HepG2 (cell line): ENCODE measurements around the gene EPB41L3. TPM values are rescaled to one million over a fixed set of nuclear protein-coding genes. Genes with fewer than 3 reads are reported as not detected.

Source experiments
- ATAC-seq: fragments of 200-7000 bp; cut with Tn5 transposase; 3 replicates; pipeline ENCODE4 v1.9.1; 2020; ENCODE audit warnings: mild to moderate bottlenecking, moderate library complexity
- BruUV-seq: library from RNA; stranded (reverse); fragments of 400-500 nt; replicated peaks from 2 replicates; lab custom pipeline; 2021; lab: Mats Ljungman, UMichigan
- CTCF ChIA-PET: fragments of 300-600 bp; formaldehyde crosslinking; extraction: SDS; loops from one replicate; lab custom pipeline; 2021; ENCODE audit warnings: low total read pairs, inconsistent platforms, low intra/inter-chr PET ratio; lab: Yijun Ruan, JAX
- POLR2A ChIA-PET: fragments of 350-600 bp; sonication (Branson Sonifier 250); formaldehyde crosslinking; loops from one replicate; lab custom pipeline; 2020; ENCODE audit warnings: antibody characterized with exemption, inconsistent platforms; lab: Yijun Ruan, JAX
- DNase-seq: peaks from one replicate; pipeline ENCODE4 v3.0.0-alpha.2; 2015; ENCODE audit warnings: low spot score
- FAIRE-seq: peaks from 3 replicates; lab custom pipeline; 2011; peaks lifted over from hg19 to GRCh38; lab: Jason Lieb, UNC
- H2AFZ ChIP-seq: one replicate; pipeline ENCODE4 v1.6.1; 2011; ENCODE audit warnings: low read length, inconsistent platforms
- H3K27ac ChIP-seq: fragments of 300-600 bp; 3 replicates; pipeline ENCODE4 v1.8.0; 2011; ENCODE audit warnings: mixed run types, mild to moderate bottlenecking, mixed read lengths, low read length, inconsistent platforms; ENCODE audit not compliant: insufficient read depth; ENCODE audit errors: extremely low read length
- H3K27me3 ChIP-seq, 2 experiments: fragments of 200-600 bp in 1 of 2; 2 replicates in 1 of 2; 3 replicates in 1 of 2; pipeline versions ENCODE4 v1.6.0 to v1.8.0; 2011; ENCODE audit warnings: low read length in 2 of 2, mild to moderate bottlenecking in 2 of 2, moderate library complexity in 2 of 2, inconsistent platforms in 1 of 2; ENCODE audit not compliant: insufficient read depth in 2 of 2, control insufficient read depth in 1 of 2
- H3K36me3 ChIP-seq, 2 experiments: fragments of 200-600 bp in 1 of 2; replicated peaks in 1 of 2; 2 replicates in 1 of 2; 3 replicates in 1 of 2; pipeline versions ENCODE4 v1.5.1 to v1.8.0; 2011; ENCODE audit warnings: low read length in 2 of 2, inconsistent platforms in 1 of 2; ENCODE audit not compliant: insufficient read depth in 2 of 2, control insufficient read depth in 1 of 2
- H3K4me1 ChIP-seq: 2 replicates; pipeline ENCODE4 v1.5.1; 2012; ENCODE audit warnings: low read length, inconsistent platforms; ENCODE audit not compliant: insufficient read depth
- H3K4me2 ChIP-seq: 2 replicates; pipeline ENCODE4 v1.6.0; 2011; ENCODE audit warnings: low read depth, low read length, inconsistent platforms
- H3K4me3 ChIP-seq, 3 experiments: fragments of 200-600 bp in 1 of 3; sonication (generic), shearing (Covaris generic) in 1 of 3; replicated peaks in 1 of 3; 2 replicates each; pipeline ENCODE4 v1.5.1; 2011 to 2016; ENCODE audit warnings: low read length in 3 of 3, inconsistent platforms in 2 of 3, low read depth in 2 of 3, mild to moderate bottlenecking in 2 of 3, control low read depth in 1 of 3, mixed read lengths in 1 of 3; ENCODE audit not compliant: insufficient read depth in 1 of 3
- H3K79me2 ChIP-seq: one replicate; pipeline ENCODE4 v1.6.1; 2011; ENCODE audit warnings: low read length, inconsistent platforms; ENCODE audit not compliant: insufficient read depth
- H3K9ac ChIP-seq: 2 replicates; pipeline ENCODE4 v1.6.0; 2011; ENCODE audit warnings: mild to moderate bottlenecking, low read depth, low read length, inconsistent platforms; ENCODE audit not compliant: insufficient read depth
- H3K9me3 ChIP-seq: 2 replicates; pipeline ENCODE4 v1.5.1; 2012; ENCODE audit warnings: mild to moderate bottlenecking, low read length
- H4K20me1 ChIP-seq: 2 replicates; pipeline ENCODE4 v1.6.0; 2011; ENCODE audit warnings: inconsistent platforms, mild to moderate bottlenecking, low read length, moderate library complexity; ENCODE audit not compliant: insufficient read depth
- FOXA3 ChIP-seq: IDR thresholded peaks from 2 replicates; pipeline ENCODE4 v1.6.1; 2016; ENCODE audit warnings: missing genetic modification reagents, missing compliant biosample characterization
- SNAPC2 ChIP-seq: sonication (generic); formaldehyde crosslinking; IDR thresholded peaks from 2 replicates; pipeline ENCODE4 v1.8.1; 2022; ENCODE audit warnings: mild to moderate bottlenecking, missing genetic modification reagents
- SOX5 ChIP-seq: IDR thresholded peaks from 2 replicates; pipeline ENCODE4 v1.6.1; 2016; ENCODE audit warnings: borderline replicate concordance
- ZNF160 ChIP-seq: sonication (generic); formaldehyde crosslinking; IDR thresholded peaks from 2 replicates; pipeline ENCODE4 v1.8.0; 2022; ENCODE audit warnings: mild to moderate bottlenecking, inconsistent platforms, missing genetic modification reagents
- ZNF17 ChIP-seq: sonication (generic); formaldehyde crosslinking; IDR thresholded peaks from 2 replicates; pipeline ENCODE4 v1.5.0; 2020; ENCODE audit warnings: mild to moderate bottlenecking, missing genetic modification reagents
- ZNF282 ChIP-seq: fragments of 450-650 bp; IDR thresholded peaks from 2 replicates; pipeline ENCODE4 v1.6.1; 2018; ENCODE audit not compliant: partially characterized antibody
- ZNF543 ChIP-seq: sonication (generic); formaldehyde crosslinking; IDR thresholded peaks from 2 replicates; pipeline ENCODE4 v1.4.0; 2020; ENCODE audit warnings: mild to moderate bottlenecking, missing genetic modification reagents
- ZNF614 ChIP-seq: IDR thresholded peaks from 2 replicates; pipeline ENCODE4 v1.6.1; 2018; ENCODE audit warnings: missing biosample characterization, missing genetic modification reagents, inconsistent platforms, borderline replicate concordance
- ZNF737 ChIP-seq: sonication (generic); formaldehyde crosslinking; IDR thresholded peaks from 2 replicates; pipeline ENCODE4 v1.5.0; 2020; ENCODE audit warnings: missing genetic modification reagents, mild to moderate bottlenecking, borderline replicate concordance
- ZNF780A ChIP-seq: sonication (generic); formaldehyde crosslinking; IDR thresholded peaks from 2 replicates; pipeline ENCODE4 v1.8.0; 2022; ENCODE audit warnings: mild to moderate bottlenecking, missing genetic modification reagents, moderate library complexity
- ZNF790 ChIP-seq: sonication (generic); formaldehyde crosslinking; IDR thresholded peaks from 2 replicates; pipeline ENCODE4 v1.8.0; 2022; ENCODE audit warnings: missing genetic modification reagents, mild to moderate bottlenecking, borderline replicate concordance
- ZSCAN22 ChIP-seq: sonication (generic); formaldehyde crosslinking; IDR thresholded peaks from 2 replicates; pipeline ENCODE4 v1.4.0; 2020; ENCODE audit warnings: mild to moderate bottlenecking, missing genetic modification reagents
- ZZZ3 ChIP-seq: sonication (generic); formaldehyde crosslinking; IDR thresholded peaks from 2 replicates; pipeline ENCODE4 v1.4.0; 2020; ENCODE audit warnings: missing genetic modification reagents, mild to moderate bottlenecking, borderline replicate concordance
- WGBS: methylation state at CpG from one replicate; pipeline ENCODE4 v1.1.6; 2017; ENCODE audit warnings: low lambda C conversion rate; 5-methylcytosine and 5-hydroxymethylcytosine counted together
- in situ Hi-C: cut with HindIII; loops from 2 replicates; pipeline ENCODE4 v1.10.0; 2017; ENCODE audit warnings: low pct_unique_long_range_greater_than_20kb; ENCODE audit not compliant: extremely low pct_ligation_motif_present
- intact Hi-C: fragments of 100-400 bp; cut with micrococcal nuclease; formaldehyde crosslinking; loops from one replicate; pipeline ENCODE4 v1.10.0; 2022; ENCODE audit not compliant: unreplicated experiment
- polyA plus RNA-seq, 8 experiments: library from polyadenylated mRNA; depleted of rRNA in 3 of 8; stranded (reverse) in 7 of 8; unstranded in 1 of 8; fragments of >200 nt; fragmentation: Illumina TruSeq in 4 of 8; extraction: Trizol in 4 of 8; gene quantifications; 2 replicates each; pipeline versions ENCODE4 v1.2.1 to v1.2.3, GENCODE V29; 2011 to 2016; ENCODE audit warnings: low read depth in 4 of 8, missing spikeins in 1 of 8, mixed read lengths in 1 of 8; ENCODE audit not compliant: insufficient read depth in 1 of 8
- total RNA-seq, 5 experiments: library from RNA; depleted of rRNA; stranded (reverse); fragments of >200 nt; fragmentation: Illumina TruSeq; extraction: Trizol; gene quantifications; 2 replicates each; pipeline ENCODE4 v1.2.3, GENCODE V29; 2016; ENCODE audit warnings: low read depth in 1 of 5
- TF ChIP-seq, protein P1 (sequence below): sonication (generic); formaldehyde crosslinking; IDR thresholded peaks from 2 replicates; pipeline ENCODE4 v1.5.0; 2020; ENCODE audit warnings: missing genetic modification reagents
- TF ChIP-seq, protein P2 (sequence below): sonication (generic); formaldehyde crosslinking; IDR thresholded peaks from 2 replicates; pipeline ENCODE4 v1.4.0; 2020; ENCODE audit warnings: mild to moderate bottlenecking, missing genetic modification reagents

Gene EPB41L3
- total and polyA plus RNA-seq, 2 of the 13 experiments (the other 11 are each of a cell fraction or from before 2014, with no cell fraction given) = not detected

DNA sequence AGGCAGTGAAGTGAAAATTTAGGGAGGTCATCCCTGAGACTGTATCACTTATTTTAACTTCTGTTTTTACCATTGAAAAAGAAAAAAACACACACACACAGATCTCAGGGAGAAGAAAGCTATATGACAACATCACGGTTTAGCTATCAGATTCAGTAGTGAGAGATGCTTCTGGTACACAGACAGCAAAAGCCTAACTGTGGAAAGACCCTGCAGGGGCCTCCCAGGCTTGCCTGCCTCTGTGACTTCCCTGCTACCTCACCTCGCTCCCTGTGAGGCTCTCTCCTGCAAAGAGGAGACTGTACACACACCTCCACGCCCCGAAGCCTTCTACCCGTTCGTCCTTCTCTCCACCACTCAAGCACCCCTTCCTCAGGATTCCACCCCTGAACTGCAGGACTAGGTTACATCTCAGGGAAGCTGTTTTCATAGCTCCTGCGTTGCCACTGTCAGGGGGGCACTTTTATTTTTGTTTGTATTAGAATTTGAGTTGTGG lies 86.3 kb downstream of the EPB41L3 start:
- no TSS peak for BruUV-seq
- Histone ChIP-seq H4K20me1 (no peaks in the 10 kb centered on the region), H2AFZ (no peak overlapping the region), H3K4me3 (no peak overlapping the region), H3K4me1 (no peaks in the 10 kb centered on the region), H3K27ac (no peak overlapping the region), H3K79me2 (no peaks in the 10 kb centered on the region), H3K4me2 (no peak overlapping the region), H3K36me3 (no peaks in the 10 kb centered on the region), H3K9ac (no peak overlapping the region), H3K9me3 (no peaks in the 10 kb centered on the region), H3K27me3 (peaks cover 0 to 5% of the 10 kb centered on the region in 2 experiments; a peak in 1 of 5 replicates)
- WGBS = 8% methylated on average over 6 of the region's 7 CpGs
- CTCF ChIA-PET = no interaction called here
- POLR2A ChIA-PET = no interaction called here
- DNase-seq (no peak), FAIRE-seq (no peak), ATAC-seq (peak; percentile 54; the same call in 2 of the 3 replicates)
- in situ Hi-C loops (no loop called here), intact Hi-C loops (no loop called here)
- TF ChIP-seq ZNF614 (CRISPR knock-in tag) (no peak), ZNF737 (CRISPR knock-in tag) (no peak), ZNF17 (CRISPR knock-in tag) (no peak), ZNF160 (no peak), ZNF282 (no peak), ZZZ3 (CRISPR knock-in tag) (no peak), ZSCAN22 (CRISPR knock-in tag) (no peak), SNAPC2 (CRISPR knock-in tag) (no peak), ZNF543 (CRISPR knock-in tag) (no peak), FOXA3 (no peak), ZNF780A (CRISPR knock-in tag) (no peak), SOX5 (CRISPR knock-in tag) (no peak), ZNF790 (CRISPR knock-in tag) (no peak)
- TF ChIP-seq, protein P1, sequence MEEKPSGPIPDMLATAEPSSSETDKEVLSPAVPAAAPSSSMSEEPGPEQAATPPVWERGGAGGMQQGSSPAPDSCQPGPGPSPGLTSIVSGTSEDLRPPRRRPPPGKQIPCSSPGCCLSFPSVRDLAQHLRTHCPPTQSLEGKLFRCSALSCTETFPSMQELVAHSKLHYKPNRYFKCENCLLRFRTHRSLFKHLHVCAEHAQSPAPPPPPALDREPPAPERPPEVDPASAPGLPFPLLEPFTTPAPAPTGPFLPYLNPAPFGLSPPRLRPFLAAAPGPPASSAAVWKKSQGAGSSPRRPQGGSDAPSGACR (CRISPR knock-in tag) = no peak
- TF ChIP-seq, protein P2, sequence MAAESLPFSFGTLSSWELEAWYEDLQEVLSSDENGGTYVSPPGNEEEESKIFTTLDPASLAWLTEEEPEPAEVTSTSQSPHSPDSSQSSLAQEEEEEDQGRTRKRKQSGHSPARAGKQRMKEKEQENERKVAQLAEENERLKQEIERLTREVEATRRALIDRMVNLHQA (CRISPR knock-in tag) = no peak
